VCaP (cell line): ENCODE data around the gene ARRB1.
A peak's percentile ranks its signal among the peaks of the same experiment; 100 is the strongest.

Experiments used
- H3K27ac ChIP-seq: fragments of 450-650 bp; 2 replicates; pipeline ENCODE4 v1.5.1; 2017
- CTCF ChIP-seq: fragments of 450-650 bp; conservative IDR thresholded peaks from 2 replicates; pipeline ENCODE4 v1.5.1; 2017; ENCODE audit warnings: mild to moderate bottlenecking, moderate library complexity

ARRB1 gene

GRCh38 chr11:75351541-75351790, at the start of gene ARRB1:
Gene ARRB1 (minus strand): TSS chr11:75351661. CDS start chr11:75351607, 54 bp downstream.
- H3K27ac ChIP-seq, result peak within 1 kb of the TSS; percentile 94

GRCh38 chr11:75400146-75400865, 48.8 kb upstream of the ARRB1 start:
- H3K27ac ChIP-seq, result peak overlapping the region; percentile 94
- no peak for TF ChIP-seq CTCF

More at GRCh38 chr11:75351541-75351790, at the start of gene ARRB1:
- TF ChIP-seq CTCF, result peak; percentile 15

- H3K27ac ChIP-seq, result peak within 1 kb of the TSS; percentile 94
- no peak for TF ChIP-seq CTCF
Measured at GRCh38 chr11:75399344-75400145, 48.1 kb upstream of the ARRB1 start, which contains the start of gene RPS3. Gene RPS3 (plus strand): TSS chr11:75399518. CDS start chr11:75399548, 30 bp downstream.

GRCh38 chr11:75398906-75399305, 47.4 kb upstream of the ARRB1 start:
- no peak for TF ChIP-seq CTCF
- H3K27ac ChIP-seq, result peak overlapping the region; percentile 94; the same call in 1 of the 2 replicates

- no peak for TF ChIP-seq CTCF
- H3K27ac ChIP-seq, result no peak overlapping the region
Measured at GRCh38 chr11:75394085-75394840, 42.8 kb upstream of the ARRB1 start.

- TF ChIP-seq CTCF, result no peak
- H3K27ac ChIP-seq, result no peak overlapping the region
Measured at GRCh38 chr11:75389925-75390324, 38.5 kb upstream of the ARRB1 start.

- H3K27ac ChIP-seq, result no peak overlapping the region
- no peak for TF ChIP-seq CTCF
Measured at GRCh38 chr11:75389276-75389605, 37.8 kb upstream of the ARRB1 start.
